ENCODE measurements around the gene MYOF. TPM values are rescaled to one million over a fixed set of nuclear protein-coding genes. Genes with fewer than 3 reads are reported as not detected.

The MYOF gene
- total and polyA plus RNA-seq, 2 of the 8 experiments (the other 6 are each of a cell fraction or from before 2014, with no cell fraction given) = 0.98 to 2.3 TPM

- CTCF ChIA-PET (ENCODE audit: partially characterized antibody) = interaction anchor here (1.1 to 2.0 kb wide), 4 partner anchors 40 to 264 kb away, joined by 3 to 8 read pairs (median 4); partner anchors contain the start of gene CYP26A1
- Histone ChIP-seq H2BK120ac (replicated peaks; ENCODE audit: low read depth, low read length) (no peak overlapping the region), H2BK5ac (ENCODE audit: low read depth, low read length) (no peak overlapping the region), H4K8ac (ENCODE audit: extremely low read depth, insufficient read depth, low read length) (no peak overlapping the region), H3K23ac (ENCODE audit: insufficient read length) (no peak overlapping the region), H2AK5ac (ENCODE audit: low read depth, low read length) (no peak overlapping the region), H3K56ac (replicated peaks; ENCODE audit: insufficient read length, low read depth, low read length) (no peak overlapping the region), H3K18ac (ENCODE audit: extremely low read depth, low read length) (no peak overlapping the region), H2AFZ (ENCODE audit: low read length) (no peak overlapping the region), H3K27me3 (replicated peaks in 1 of 4; ENCODE audit: control insufficient read depth in 3 of 4, extremely low read depth in 1 of 4, insufficient read depth in 3 of 4, low read length in 3 of 4) (no peaks in the 10 kb centered on the region), H3K9me3 (ENCODE audit: insufficient read depth in 2 of 2, low read depth in 1 of 2, low read length in 1 of 2) (no peaks in the 10 kb centered on the region), H3K4me2 (ENCODE audit: insufficient read depth in 1 of 2, low read depth in 2 of 2, low read length in 2 of 2) (no peak overlapping the region), H3K27ac (ENCODE audit: low read depth, low read length) (no peak overlapping the region), H3K9ac (replicated peaks in 1 of 4; ENCODE audit: extremely low read depth in 1 of 4, low read depth in 3 of 4, low read length in 3 of 4) (no peak overlapping the region), H4K20me1 (replicated peaks in 1 of 2; ENCODE audit: control insufficient read depth in 1 of 2, insufficient read depth in 2 of 2, low read length in 2 of 2) (no peaks in the 10 kb centered on the region), H3K4me1 (replicated peaks in 1 of 4; ENCODE audit: control insufficient read depth in 3 of 4, insufficient read depth in 4 of 4, low read length in 3 of 4) (peaks cover 0 to 6% (median 3%) of the 10 kb centered on the region in 4 experiments; a peak in 4 of 7 replicates), H3K79me2 (ENCODE audit: control insufficient read depth in 1 of 2, insufficient read depth in 2 of 2, low read length in 2 of 2) (no peaks in the 10 kb centered on the region), H2BK15ac (ENCODE audit: low read length) (no peak overlapping the region), H3K79me1 (ENCODE audit: low read depth, low read length) (no peaks in the 10 kb centered on the region), H2BK20ac (ENCODE audit: low read length) (no peak overlapping the region), H3K14ac (ENCODE audit: insufficient read length) (no peak overlapping the region), H4K91ac (replicated peaks; ENCODE audit: insufficient read length, low read length) (no peak overlapping the region), H3K4me3 (ENCODE audit: extremely low read depth in 1 of 4, insufficient read depth in 2 of 4, low read depth in 3 of 4, low read length in 4 of 4) (no peak overlapping the region), H2BK12ac (ENCODE audit: low read depth, low read length) (no peak overlapping the region), H3K4ac (replicated peaks; ENCODE audit: insufficient read length, low read depth, low read length) (no peak overlapping the region), H3K23me2 (ENCODE audit: low read depth, low read length) (peaks cover 1% of the 10 kb centered on the region; the same call in 1 of the 2 replicates), H4K5ac (ENCODE audit: insufficient read length, low read depth, low read length) (no peak overlapping the region), H3K36me3 (ENCODE audit: control insufficient read depth in 2 of 4, insufficient read depth in 4 of 4, low read length in 3 of 4) (no peaks in the 10 kb centered on the region)
- TF ChIP-seq TBP (IDR thresholded peaks at IDR 0.05; ENCODE audit: low read depth, low read length) (no peak), YY1 (IDR thresholded peaks at IDR 0.05; ENCODE audit: low read depth, low read length) (no peak), SUZ12 (IDR thresholded peaks at IDR 0.05; ENCODE audit: low read length) (no peak)
- DNase-seq (ENCODE audit: low read depth in 1 of 2, low spot score in 2 of 2) (no peak), FAIRE-seq (no peak)
- POLR2A ChIA-PET (ENCODE audit: partially characterized antibody) = no interaction called here
- WGBS, 2 experiments (ENCODE audit: extremely low coverage in 1 of 2, insufficient coverage in 1 of 2, insufficient read length in 1 of 2, insufficient replicate concordance in 2 of 2, low coverage in 1 of 2, low lambda C conversion rate in 2 of 2, missing lambda C conversion rate in 1 of 2) = 89% methylated on average over 7 of the region's 7 CpGs; no CpG with 5 or more reads in 1 of the 2 experiments
Measured at GRCh38 chr10:93337309-93337721, 144.8 kb downstream of the MYOF start.
